Osteocyte (in vitro differentiated cells): ENCODE results near the gene KRTAP12-3. TPM values are rescaled to one million over a fixed set of nuclear protein-coding genes. Genes with fewer than 3 reads are reported as not detected.

Source experiments
- DNase-seq: peaks from one replicate; pipeline ENCODE4 v3.0.0; 2021; ENCODE audit warnings: mixed read lengths; ENCODE audit not compliant: unreplicated experiment; ENCODE audit errors: extremely low spot score
- H3K27ac Mint-ChIP-seq: one replicate; pipeline ENCODE4 v1.8.0; 2021; ENCODE audit warnings: mild to moderate bottlenecking, mixed read lengths; ENCODE audit not compliant: unreplicated experiment
- H3K27me3 Mint-ChIP-seq: one replicate; pipeline ENCODE4 v1.8.0; 2021; ENCODE audit warnings: mixed read lengths; ENCODE audit not compliant: unreplicated experiment
- H3K36me3 Mint-ChIP-seq: one replicate; pipeline ENCODE4 v1.8.0; 2021; ENCODE audit warnings: mixed read lengths; ENCODE audit not compliant: unreplicated experiment
- H3K4me1 Mint-ChIP-seq: one replicate; pipeline ENCODE4 v1.8.0; 2021; ENCODE audit warnings: mixed read lengths; ENCODE audit not compliant: unreplicated experiment
- H3K4me3 Mint-ChIP-seq: one replicate; pipeline ENCODE4 v1.8.0; 2021; ENCODE audit warnings: mild to moderate bottlenecking, moderate library complexity, mixed read lengths; ENCODE audit not compliant: unreplicated experiment
- H3K9me3 Mint-ChIP-seq: one replicate; pipeline ENCODE4 v1.8.0; 2021; ENCODE audit warnings: mixed read lengths; ENCODE audit not compliant: unreplicated experiment
- CTCF ChIP-seq: fragments of 200-600 bp; sonication (generic); IDR thresholded peaks from 2 replicates; pipeline ENCODE4 v1.5.0; 2021; ENCODE audit warnings: antibody characterized with exemption, mild to moderate bottlenecking, moderate library complexity
- total RNA-seq: library from RNA; stranded (reverse); gene quantifications from 2 replicates; pipeline ENCODE4 v1.2.1, GENCODE V29; 2021

Gene KRTAP12-3
- total RNA-seq, 1 donor from 2014 or later: not detected

GRCh38 chr21:44697811-44698734, 40.3 kb downstream of the KRTAP12-3 start:
- peaks cover 34% of the 10 kb centered on the region for H3K27me3 Mint-ChIP-seq

GRCh38 chr21:44699502-44700001, 41.8 kb downstream of the KRTAP12-3 start:
- Mint-ChIP-seq H3K27ac (no peak overlapping the region), H3K4me1 (peaks cover 38% of the 10 kb centered on the region), H3K36me3 (no peaks in the 10 kb centered on the region), H3K9me3 (no peaks in the 10 kb centered on the region), H3K27me3 (peaks cover 45% of the 10 kb centered on the region), H3K4me3 (no peak overlapping the region)
- TF ChIP-seq CTCF: no peak
- peak; percentile 81 for DNase-seq

More at GRCh38 chr21:44697811-44698734, 40.3 kb downstream of the KRTAP12-3 start:
- Mint-ChIP-seq H3K4me3 (no peak overlapping the region), H3K27ac (peak overlapping the region; percentile 75), H3K4me1 (peaks cover 37% of the 10 kb centered on the region), H3K36me3 (no peaks in the 10 kb centered on the region), H3K9me3 (peaks cover 7% of the 10 kb centered on the region)
- peak; percentile 87 for DNase-seq
- TF ChIP-seq CTCF: no peak

- Mint-ChIP-seq H3K36me3 (no peaks in the 10 kb centered on the region), H3K4me3 (no peak overlapping the region), H3K27ac (no peak overlapping the region), H3K27me3 (peaks cover 52% of the 10 kb centered on the region), H3K9me3 (no peaks in the 10 kb centered on the region), H3K4me1 (peaks cover 38% of the 10 kb centered on the region)
- peak; percentile 73 for DNase-seq
- no peak for TF ChIP-seq CTCF
Observed at GRCh38 chr21:44700101-44701022, 42.6 kb downstream of the KRTAP12-3 start.

GRCh38 chr21:44701023-44701400, 43.3 kb downstream of the KRTAP12-3 start:
- TF ChIP-seq CTCF: no peak
- peaks cover 56% of the 10 kb centered on the region for H3K27me3 Mint-ChIP-seq
- peak; percentile 46 for DNase-seq
- no peaks in the 10 kb centered on the region for H3K36me3 Mint-ChIP-seq
- H3K9me3 Mint-ChIP-seq: no peaks in the 10 kb centered on the region
- peaks cover 36% of the 10 kb centered on the region for H3K4me1 Mint-ChIP-seq
- no peak overlapping the region for H3K4me3 Mint-ChIP-seq
- no peak overlapping the region for H3K27ac Mint-ChIP-seq
